IMR-90 (cell line): ENCODE measurements around the gene PGC. TPM values are rescaled to one million over a fixed set of nuclear protein-coding genes. Genes with fewer than 3 reads are reported as not detected.

Experiments
- ATAC-seq: fragments of 200-7000 bp; cut with Tn5 transposase; 2 replicates; pipeline ENCODE4 v1.9.1; 2020; ENCODE audit warnings: low read depth, mild to moderate bottlenecking, moderate library complexity
- BruUV-seq: library from RNA; stranded (reverse); fragments of 400-500 nt; replicated peaks from 2 replicates; lab custom pipeline; 2021; lab: Mats Ljungman, UMichigan
- CTCF ChIA-PET: fragments of 300-600 bp; formaldehyde crosslinking; extraction: SDS; loops from one replicate; lab custom pipeline; 2021; ENCODE audit warnings: antibody characterized with exemption; lab: Yijun Ruan, JAX
- POLR2A ChIA-PET: fragments of 300-600 bp; sonication (Branson Sonifier 250); formaldehyde crosslinking; loops from one replicate; lab custom pipeline; 2022; ENCODE audit warnings: antibody characterized with exemption; ENCODE audit not compliant: unreplicated experiment; lab: Charles Lee
- DNase-seq: peaks from one replicate; pipeline ENCODE4 v3.0.0; 2013
- H2AFZ ChIP-seq: replicated peaks from 2 replicates; pipeline ENCODE3; 2013; ENCODE audit warnings: low read length, mild to moderate bottlenecking; ENCODE audit not compliant: poor library complexity
- H2AK5ac ChIP-seq: 2 replicates; pipeline ENCODE4 v1.6.1; 2013; ENCODE audit warnings: low read depth, low read length, inconsistent platforms
- H2AK9ac ChIP-seq: replicated peaks from 2 replicates; pipeline ENCODE3; 2013; ENCODE audit warnings: mild to moderate bottlenecking, low read depth, low read length, moderate library complexity; ENCODE audit not compliant: poor library complexity
- H2BK120ac ChIP-seq: 2 replicates; pipeline ENCODE4 v1.6.1; 2013; ENCODE audit warnings: low read depth, low read length, inconsistent platforms
- H2BK15ac ChIP-seq: 3 replicates; pipeline ENCODE4 v1.6.1; 2013; ENCODE audit warnings: low read depth, low read length, inconsistent platforms
- H2BK20ac ChIP-seq: 2 replicates; pipeline ENCODE4 v1.6.1; 2013; ENCODE audit warnings: low read depth, mild to moderate bottlenecking, inconsistent platforms, low read length, moderate library complexity
- H2BK5ac ChIP-seq: 2 replicates; pipeline ENCODE4 v1.6.1; 2013; ENCODE audit warnings: mild to moderate bottlenecking, low read depth, low read length, inconsistent platforms; ENCODE audit not compliant: poor library complexity, severe bottlenecking
- H3K14ac ChIP-seq: replicated peaks from 2 replicates; pipeline ENCODE4 v1.6.1; 2013; ENCODE audit warnings: low read depth, low read length, inconsistent platforms
- H3K18ac ChIP-seq: 2 replicates; pipeline ENCODE4 v1.6.1; 2013; ENCODE audit warnings: low read depth, low read length, control low read depth
- H3K23ac ChIP-seq: 2 replicates; pipeline ENCODE4 v1.6.1; 2013; ENCODE audit warnings: low read depth, low read length, inconsistent platforms
- H3K27ac ChIP-seq: 2 replicates; pipeline ENCODE4 v1.5.1; 2013; ENCODE audit warnings: mild to moderate bottlenecking, control low read depth, low read length; ENCODE audit not compliant: insufficient read depth
- H3K27me3 ChIP-seq: 2 replicates; pipeline ENCODE4 v1.6.1; 2013; ENCODE audit warnings: low read length; ENCODE audit not compliant: control insufficient read depth, insufficient read depth
- H3K36me3 ChIP-seq: 2 replicates; pipeline ENCODE4 v1.6.1; 2013; ENCODE audit warnings: low read length, mixed read lengths; ENCODE audit not compliant: control insufficient read depth, insufficient read depth
- H3K4ac ChIP-seq: 2 replicates; pipeline ENCODE4 v1.6.1; 2013; ENCODE audit warnings: low read depth, low read length, inconsistent platforms
- H3K4me1 ChIP-seq: 2 replicates; pipeline ENCODE4 v1.6.1; 2013; ENCODE audit warnings: low read length, mixed read lengths; ENCODE audit not compliant: control insufficient read depth, insufficient read depth
- H3K4me2 ChIP-seq: 2 replicates; pipeline ENCODE4 v1.6.1; 2013; ENCODE audit warnings: low read depth, mild to moderate bottlenecking, control low read depth, low read length, moderate library complexity
- H3K4me3 ChIP-seq: 2 replicates; pipeline ENCODE4 v1.5.1; 2013; ENCODE audit warnings: low read depth, mild to moderate bottlenecking, control low read depth, low read length, moderate library complexity; ENCODE audit not compliant: insufficient read depth
- H3K56ac ChIP-seq: 2 replicates; pipeline ENCODE4 v1.6.1; 2013; ENCODE audit warnings: low read length, inconsistent platforms; ENCODE audit not compliant: insufficient read depth; ENCODE audit errors: extremely low read depth
- H3K79me1 ChIP-seq, 2 experiments: 2 replicates each; pipeline ENCODE4 v1.6.1; 2013; ENCODE audit warnings: low read length in 2 of 2, inconsistent platforms in 1 of 2, low read depth in 1 of 2
- H3K9ac ChIP-seq: 2 replicates; pipeline ENCODE4 v1.6.1; 2013; ENCODE audit warnings: low read depth, low read length, control low read depth
- H3K9me1 ChIP-seq: 2 replicates; pipeline ENCODE4 v1.6.1; 2013; ENCODE audit warnings: low read length, inconsistent platforms; ENCODE audit not compliant: insufficient read depth
- H3K9me3 ChIP-seq: 2 replicates; pipeline ENCODE4 v1.6.1; 2013; ENCODE audit warnings: low read length; ENCODE audit not compliant: control insufficient read depth, insufficient read depth
- H4K20me1 ChIP-seq: 2 replicates; pipeline ENCODE4 v1.6.1; 2013; ENCODE audit warnings: low read length, inconsistent platforms; ENCODE audit not compliant: insufficient read depth
- H4K5ac ChIP-seq: 2 replicates; pipeline ENCODE4 v1.6.1; 2013; ENCODE audit warnings: mild to moderate bottlenecking, low read depth, low read length, control low read depth
- H4K8ac ChIP-seq, 2 experiments: 2 replicates each; pipeline ENCODE4 v1.6.1; 2013; ENCODE audit warnings: low read depth in 2 of 2, low read length in 2 of 2, control low read depth in 1 of 2, inconsistent platforms in 1 of 2
- H4K91ac ChIP-seq: 2 replicates; pipeline ENCODE4 v1.6.1; 2013; ENCODE audit warnings: low read depth, low read length, inconsistent platforms; ENCODE audit not compliant: insufficient read depth
- BHLHE40 ChIP-seq: fragments of 150-350 bp; IDR thresholded peaks from 2 replicates; pipeline ENCODE4 v1.6.1; 2016; ENCODE audit warnings: mild to moderate bottlenecking, low read depth, low read length
- CEBPB ChIP-seq: IDR thresholded peaks from 2 replicates; pipeline ENCODE4 v1.6.1; 2012; ENCODE audit warnings: low read depth, low read length, improper control_type of control experiment
- POLR2A ChIP-seq: IDR thresholded peaks from 2 replicates; pipeline ENCODE4 v1.6.1; 2012; ENCODE audit warnings: mild to moderate bottlenecking, low read depth, low read length
- RCOR1 ChIP-seq: IDR thresholded peaks from 2 replicates; pipeline ENCODE4 v1.6.1; 2012; ENCODE audit warnings: mild to moderate bottlenecking, low read length, improper control_type of control experiment; ENCODE audit not compliant: insufficient replicate concordance
- WGBS, 2 experiments: methylation state at CpG; one replicate each; pipeline versions ENCODE4 v1.1.5 to v1.1.7; 2013; ENCODE audit warnings: missing lambda C conversion rate in 2 of 2; ENCODE audit not compliant: insufficient read length in 1 of 2; ENCODE audit errors: extremely low coverage in 2 of 2; 5-methylcytosine and 5-hydroxymethylcytosine counted together
- dilution Hi-C: fragments of 300-500 bp; cut with HindIII; formaldehyde crosslinking; loops from one replicate; pipeline ENCODE4 v1.14.3; 2018; ENCODE audit warnings: low sequenced_read_pairs; ENCODE audit not compliant: unreplicated experiment
- in situ Hi-C: fragments of 300-500 bp; cut with MboI; formaldehyde crosslinking; loops from 3 replicates; pipeline ENCODE4 v1.14.3; 2019; ENCODE audit warnings: low sequenced_read_pairs, inconsistent platforms, mixed read lengths
- intact Hi-C: fragments of 100-400 bp; cut with micrococcal nuclease; formaldehyde crosslinking; loops from 2 replicates; pipeline ENCODE4 v1.10.0; 2022
- polyA plus RNA-seq, 3 experiments: library from polyadenylated mRNA; depleted of rRNA; stranded (reverse); fragments of >200 nt; gene quantifications; 2 replicates each; pipeline ENCODE4 v1.2.3, GENCODE V29; 2012; ENCODE audit warnings: low replicate concordance in 1 of 3
- total RNA-seq: library from RNA; depleted of rRNA; stranded (reverse); fragments of >200 nt; gene quantifications from 2 replicates; pipeline ENCODE4 v1.2.3, GENCODE V29; 2012
- TF ChIP-seq, protein P1 (sequence below): fragments of 150-350 bp; IDR thresholded peaks from 2 replicates; pipeline ENCODE4 v1.6.1; 2017; ENCODE audit warnings: mild to moderate bottlenecking, antibody characterized with exemption, low read length, low read depth

The PGC gene
- total and polyA plus RNA-seq, 2 of the 4 experiments (the other 2 are of a cell fraction): not detected

DNA sequence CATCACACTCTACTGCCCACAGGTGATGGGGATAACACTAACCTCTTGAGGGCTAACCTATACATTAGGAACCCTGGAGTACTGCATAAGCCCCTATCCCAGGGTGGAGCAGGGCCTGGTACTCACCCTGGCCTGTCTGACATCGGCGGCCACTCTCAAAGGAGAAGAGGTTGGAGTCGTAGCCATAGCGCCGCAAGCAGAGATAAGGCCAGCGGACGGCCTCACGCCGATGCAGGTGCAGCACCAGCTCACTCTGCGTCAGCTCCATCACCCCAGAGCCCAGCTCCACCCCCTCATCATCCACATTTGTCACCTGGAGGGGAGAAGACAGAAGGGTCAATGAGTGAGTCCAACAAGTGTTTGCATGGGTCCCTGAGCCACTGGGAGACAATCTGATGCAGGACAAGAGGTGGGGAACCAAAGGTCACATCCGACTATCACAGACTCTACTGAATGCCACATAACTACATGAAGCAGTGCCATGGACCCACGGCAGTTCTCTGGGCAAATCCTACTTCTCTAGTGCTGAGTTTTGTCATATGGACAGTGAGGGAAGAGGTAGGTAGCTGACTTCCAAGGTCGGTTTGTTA is 28.2 kb upstream of the PGC start:
- H3K4me2 ChIP-seq: no peak overlapping the region
- no peaks in the 10 kb centered on the region for H3K27me3 ChIP-seq
- H3K9ac ChIP-seq: no peak overlapping the region
- H2AK9ac ChIP-seq: no peak overlapping the region
- H3K4me1 ChIP-seq: peaks cover 5% of the 10 kb centered on the region
- WGBS, 2 experiments: no CpG with 5 or more reads among the region's 13 CpGs
- in situ Hi-C loops (no loop called here), intact Hi-C loops (loop anchor here (5.0 kb wide), 1 partner anchor 78 kb away; no protein-coding TSS in a partner anchor), dilution Hi-C loops (no loop called here)
- no peak overlapping the region for H3K27ac ChIP-seq
- ChIA-PET POLR2A (no interaction called here), CTCF (interaction anchor here (0.5 to 1.2 kb wide), 3 partner anchors 34 to 407 kb away, joined by 3 read pairs; no protein-coding TSS in a partner anchor)
- no peak overlapping the region for H2AK5ac ChIP-seq
- H3K23ac ChIP-seq: no peak overlapping the region
- H4K91ac ChIP-seq: no peak overlapping the region
- H3K18ac ChIP-seq: no peak overlapping the region
- H3K4ac ChIP-seq: no peak overlapping the region
- H4K20me1 ChIP-seq: no peaks in the 10 kb centered on the region
- BruUV-seq: no TSS peak
- TF ChIP-seq RCOR1 (no peak), POLR2A (no peak), CEBPB (no peak), BHLHE40 (no peak)
- TF ChIP-seq, protein P1, sequence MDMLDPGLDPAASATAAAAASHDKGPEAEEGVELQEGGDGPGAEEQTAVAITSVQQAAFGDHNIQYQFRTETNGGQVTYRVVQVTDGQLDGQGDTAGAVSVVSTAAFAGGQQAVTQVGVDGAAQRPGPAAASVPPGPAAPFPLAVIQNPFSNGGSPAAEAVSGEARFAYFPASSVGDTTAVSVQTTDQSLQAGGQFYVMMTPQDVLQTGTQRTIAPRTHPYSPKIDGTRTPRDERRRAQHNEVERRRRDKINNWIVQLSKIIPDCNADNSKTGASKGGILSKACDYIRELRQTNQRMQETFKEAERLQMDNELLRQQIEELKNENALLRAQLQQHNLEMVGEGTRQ: no peak
- H2BK5ac ChIP-seq: no peak overlapping the region
- H3K9me3 ChIP-seq: no peaks in the 10 kb centered on the region
- no peak overlapping the region for H4K5ac ChIP-seq
- no peak overlapping the region for H2BK20ac ChIP-seq
- peaks cover 10 to 16% of the 10 kb centered on the region in 2 experiments for H3K79me1 ChIP-seq
- peaks cover 40% of the 10 kb centered on the region for H3K36me3 ChIP-seq
- H4K8ac ChIP-seq: no peak overlapping the region
- H2AFZ ChIP-seq: no peak overlapping the region
- no peaks in the 10 kb centered on the region for H3K9me1 ChIP-seq
- H3K4me3 ChIP-seq: no peak overlapping the region
- no peak overlapping the region for H2BK120ac ChIP-seq
- no peak overlapping the region for H3K56ac ChIP-seq
- no peak for DNase-seq
- H3K14ac ChIP-seq: no peak overlapping the region
- H2BK15ac ChIP-seq: no peak overlapping the region
- ATAC-seq: no peak
